Spinal cord (tissue), 10 donors: ENCODE results near the gene SERPINB7. TPM values are rescaled to one million over a fixed set of nuclear protein-coding genes. Genes with fewer than 3 reads are reported as not detected.

Experiments used
- DNase-seq, 6 donors: peaks; one replicate each; pipeline versions ENCODE4 v3.0.0 to v3.0.0-alpha.2; 2013 to 2015; ENCODE audit warnings: low spot score in 6 of 6, low read depth in 4 of 6
- H3K27ac ChIP-seq: one replicate; pipeline ENCODE4 v1.5.1; 2013; ENCODE audit warnings: low read depth, low read length, control low read depth
- H3K27me3 ChIP-seq: one replicate; pipeline ENCODE4 v1.6.1; 2013; ENCODE audit warnings: low read length; ENCODE audit not compliant: control insufficient read depth, insufficient read depth
- H3K36me3 ChIP-seq: one replicate; pipeline ENCODE4 v1.6.1; 2013; ENCODE audit warnings: low read length; ENCODE audit not compliant: control insufficient read depth, insufficient read depth
- H3K4me1 ChIP-seq: one replicate; pipeline ENCODE4 v1.6.1; 2013; ENCODE audit warnings: low read length; ENCODE audit not compliant: control insufficient read depth, insufficient read depth
- H3K4me3 ChIP-seq: one replicate; pipeline ENCODE4 v1.5.1; 2013; ENCODE audit warnings: low read depth, low read length, control low read depth
- H3K9me3 ChIP-seq: one replicate; pipeline ENCODE4 v1.6.1; 2013; ENCODE audit warnings: low read length; ENCODE audit not compliant: control insufficient read depth, insufficient read depth
- WGBS: methylation state at CpG from one replicate; pipeline ENCODE4 v1.1.5; 2013; ENCODE audit warnings: missing lambda C conversion rate; ENCODE audit not compliant: insufficient coverage; 5-methylcytosine and 5-hydroxymethylcytosine counted together
- long read RNA-seq, 4 donors: transcript quantifications; one replicate each; lab custom pipeline, GENCODE V29; 2026
- polyA plus RNA-seq, 2 donors: library from polyadenylated mRNA; unstranded; fragments of 120-200 nt; gene quantifications; one replicate each; pipeline ENCODE4 v1.2.1, GENCODE V29; 2013; ENCODE audit not compliant: insufficient read length in 2 of 2
- total RNA-seq, 2 donors: library from RNA; depleted of rRNA in 1 of 2; stranded (reverse); fragments of 120-200 nt in 1 of 2; fragments of >200 nt in 1 of 2; gene quantifications; one replicate each; pipeline versions ENCODE4 v1.2.3 to v1.2.4, GENCODE V29; 2013 to 2014
- donor health status: healthy.

SERPINB7 gene, protein sequence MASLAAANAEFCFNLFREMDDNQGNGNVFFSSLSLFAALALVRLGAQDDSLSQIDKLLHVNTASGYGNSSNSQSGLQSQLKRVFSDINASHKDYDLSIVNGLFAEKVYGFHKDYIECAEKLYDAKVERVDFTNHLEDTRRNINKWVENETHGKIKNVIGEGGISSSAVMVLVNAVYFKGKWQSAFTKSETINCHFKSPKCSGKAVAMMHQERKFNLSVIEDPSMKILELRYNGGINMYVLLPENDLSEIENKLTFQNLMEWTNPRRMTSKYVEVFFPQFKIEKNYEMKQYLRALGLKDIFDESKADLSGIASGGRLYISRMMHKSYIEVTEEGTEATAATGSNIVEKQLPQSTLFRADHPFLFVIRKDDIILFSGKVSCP
- total RNA-seq (not detected), polyA plus RNA-seq (not detected)
- long read RNA-seq, donor 1, result 0 reads
- long read RNA-seq, donor 2, result 0 reads
- long read RNA-seq, donor 3, result 0 reads
- long read RNA-seq, donor 4, result 0 reads

DNA sequence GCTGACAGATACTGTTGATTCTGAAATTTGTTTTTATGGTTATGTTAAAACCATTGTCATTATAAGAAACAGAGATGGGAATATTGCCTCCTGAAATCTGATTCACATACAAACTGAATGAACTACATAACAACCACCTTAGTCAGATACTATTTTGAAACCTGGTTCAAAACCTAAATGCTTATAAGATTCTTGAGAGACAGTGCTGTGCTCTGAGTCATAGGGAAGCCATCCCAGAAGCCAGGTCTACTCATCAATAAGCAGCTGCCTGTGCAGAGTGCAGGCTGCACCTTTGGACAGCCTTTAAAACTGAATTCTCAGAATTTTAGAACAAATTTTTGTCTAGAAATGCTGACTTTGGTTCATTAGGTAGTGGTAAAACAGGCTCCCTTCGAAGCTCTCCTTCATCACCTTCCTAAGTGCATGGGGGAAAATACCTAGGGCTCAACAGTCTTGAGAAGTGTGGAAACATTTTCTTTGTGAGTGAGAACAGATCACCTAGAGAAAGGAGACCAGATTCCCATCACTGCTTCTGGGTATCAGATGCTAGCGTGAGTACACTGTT, at the start of gene SERPINB7:
Gene SERPINB7 (plus strand): TSS at position 253 of the 565 bp plus-strand sequence. CDS start 6,955 bp downstream, outside the sequence.
- Histone ChIP-seq H3K4me3 (no peak within 1 kb of the TSS), H3K27me3 (no peaks in the 10 kb centered on the region), H3K9me3 (no peaks in the 10 kb centered on the region), H3K4me1 (no peaks in the 10 kb centered on the region), H3K27ac (no peak within 1 kb of the TSS), H3K36me3 (no peaks in the 10 kb centered on the region)
- WGBS, result no CpG with 5 or more reads among the region's 2 CpGs
- no peak for DNase-seq

DNA sequence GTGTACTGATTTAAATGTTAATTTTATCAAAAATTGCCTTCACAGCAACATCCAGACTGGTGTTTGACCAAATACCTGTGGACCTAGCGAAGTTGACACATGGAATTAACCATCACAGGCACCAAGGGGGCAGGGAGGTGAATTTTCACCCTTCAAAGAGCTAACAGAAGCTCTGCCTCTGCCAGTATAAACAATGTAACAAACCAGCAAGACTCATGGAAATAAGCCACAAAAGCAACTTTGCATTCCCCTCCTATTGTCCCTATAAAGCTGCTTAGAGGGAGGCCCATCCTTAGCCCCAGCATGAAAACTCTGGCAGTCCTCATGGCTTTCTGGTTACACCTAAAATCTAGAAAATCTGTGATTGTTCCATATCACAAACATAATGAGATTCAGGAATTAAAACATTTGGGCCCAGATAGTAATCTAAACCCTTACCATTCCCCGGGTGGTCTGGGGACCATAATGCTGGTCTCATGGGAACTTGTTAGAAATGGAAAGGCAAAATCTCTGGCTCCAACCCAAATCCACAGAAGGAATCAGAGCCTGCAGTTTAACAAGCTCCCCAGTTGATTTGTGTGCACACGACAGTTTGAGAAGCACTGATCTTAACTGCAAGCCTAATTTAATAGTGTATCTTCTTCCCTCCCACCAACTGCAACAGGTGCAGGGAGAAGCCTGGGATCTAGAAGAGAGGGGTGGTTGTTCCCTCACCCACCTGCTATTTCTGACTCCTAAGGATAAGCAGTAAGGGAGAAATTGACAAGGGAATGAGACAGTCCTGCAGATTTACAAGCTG, 49.3 kb upstream of the SERPINB7 start:
- Histone ChIP-seq H3K4me3 (no peak overlapping the region), H3K27me3 (no peaks in the 10 kb centered on the region), H3K27ac (no peak overlapping the region), H3K36me3 (no peaks in the 10 kb centered on the region), H3K9me3 (no peaks in the 10 kb centered on the region), H3K4me1 (no peaks in the 10 kb centered on the region)
- 0% methylated on average over 1 of the region's 3 CpGs for WGBS
- peak in 1 of 6 donors; percentile 11 for DNase-seq

DNA sequence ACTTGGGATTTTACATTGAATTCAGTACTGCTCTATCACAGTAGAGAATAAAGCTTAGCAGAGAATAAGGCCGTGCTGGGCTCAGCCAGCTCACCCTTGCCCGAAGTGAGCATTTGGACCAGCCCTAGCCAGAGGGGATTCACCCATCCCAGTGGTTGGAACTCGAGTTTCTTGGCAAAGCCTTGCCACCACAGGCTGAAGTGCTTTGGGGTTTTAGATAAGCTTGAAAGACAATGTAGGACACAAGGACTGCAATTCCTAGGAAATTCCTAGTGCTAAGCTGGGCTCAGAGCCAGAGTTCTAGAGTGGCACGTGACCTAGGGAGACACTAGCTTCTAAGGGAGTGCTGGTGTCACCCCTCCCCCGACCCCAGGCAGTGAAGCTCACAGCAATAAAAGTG, 44.4 kb upstream of the SERPINB7 start:
- Histone ChIP-seq H3K27ac (no peak overlapping the region), H3K4me1 (no peaks in the 10 kb centered on the region), H3K4me3 (no peak overlapping the region), H3K27me3 (no peaks in the 10 kb centered on the region), H3K9me3 (no peaks in the 10 kb centered on the region), H3K36me3 (no peaks in the 10 kb centered on the region)
- no peak for DNase-seq
- 58% methylated on average over 4 of the region's 5 CpGs for WGBS

DNA sequence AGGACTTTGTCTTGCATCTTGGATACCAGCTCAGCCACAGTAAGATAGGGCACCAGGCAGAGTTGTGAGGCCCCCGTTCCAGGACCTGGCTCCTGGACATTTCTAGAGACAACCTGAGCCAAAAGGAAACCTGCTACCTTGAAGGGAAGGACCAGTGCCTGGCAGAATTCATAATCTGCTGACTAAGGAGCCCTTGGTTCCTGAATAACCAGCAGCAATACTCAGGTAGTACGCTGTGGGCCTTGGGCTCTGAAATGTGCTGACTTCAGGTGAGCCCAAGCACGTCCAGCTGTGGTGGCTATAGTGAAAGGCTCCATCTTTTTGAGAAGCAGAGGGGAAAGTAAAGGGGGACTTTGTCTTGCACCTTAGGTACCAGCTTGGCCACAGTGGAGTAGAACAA, 44.0 kb upstream of the SERPINB7 start:
- Histone ChIP-seq H3K4me3 (no peak overlapping the region), H3K4me1 (no peaks in the 10 kb centered on the region), H3K36me3 (no peaks in the 10 kb centered on the region), H3K27me3 (no peaks in the 10 kb centered on the region), H3K9me3 (no peaks in the 10 kb centered on the region), H3K27ac (no peak overlapping the region)
- 80% methylated on average over 3 of the region's 3 CpGs for WGBS
- DNase-seq, result no peak

DNA sequence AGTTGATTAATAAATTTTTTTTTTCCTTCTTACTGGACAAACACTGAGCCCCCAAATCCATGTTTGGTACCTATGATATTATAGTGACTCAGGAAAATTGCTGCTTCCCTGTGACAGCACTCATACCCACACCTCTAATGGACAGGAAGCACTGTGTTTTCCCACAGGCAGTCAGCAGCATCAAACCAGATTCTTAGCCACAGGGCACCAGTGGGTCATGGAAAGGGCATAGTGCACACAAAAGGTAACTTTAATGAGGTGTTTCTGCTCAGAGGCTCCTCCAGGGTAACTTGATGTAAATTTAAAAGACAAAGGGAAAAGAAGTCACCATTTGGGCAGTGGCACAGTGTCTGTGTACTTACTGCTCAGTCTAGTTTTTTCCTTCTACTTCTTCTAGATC, 38.3 kb upstream of the SERPINB7 start:
- no peak for DNase-seq
- Histone ChIP-seq H3K9me3 (peaks cover 2% of the 10 kb centered on the region), H3K27me3 (no peaks in the 10 kb centered on the region), H3K4me3 (no peak overlapping the region), H3K36me3 (no peaks in the 10 kb centered on the region), H3K4me1 (no peaks in the 10 kb centered on the region), H3K27ac (no peak overlapping the region)

DNA sequence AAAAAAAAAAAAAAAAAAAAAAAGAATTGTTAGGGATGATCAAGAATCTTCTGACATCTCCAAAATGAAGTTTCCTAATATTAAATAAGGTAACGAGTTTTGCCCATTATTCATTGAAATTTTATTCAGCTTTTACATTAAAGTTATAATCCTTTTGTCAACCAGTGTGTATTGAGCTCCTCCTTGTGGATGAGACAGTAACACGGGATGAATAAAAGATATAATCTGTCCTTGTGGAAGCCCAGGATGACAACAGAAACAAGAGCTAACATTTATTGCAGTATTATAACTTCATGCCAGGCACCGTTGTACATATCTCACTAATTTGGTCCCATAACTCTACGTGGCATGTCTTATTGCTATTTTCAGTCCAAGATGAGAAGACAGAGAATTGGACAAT, 33.4 kb upstream of the SERPINB7 start:
- peaks cover 2% of the 10 kb centered on the region for H3K9me3 ChIP-seq
- no peaks in the 10 kb centered on the region for H3K27me3 ChIP-seq
- H3K4me3 ChIP-seq, result no peak overlapping the region
- no peaks in the 10 kb centered on the region for H3K4me1 ChIP-seq
- no peaks in the 10 kb centered on the region for H3K36me3 ChIP-seq
- H3K27ac ChIP-seq, result no peak overlapping the region
- peak in 1 of 6 donors; percentile 4 for DNase-seq
- 93% methylated on average over 2 of the region's 4 CpGs for WGBS

DNA sequence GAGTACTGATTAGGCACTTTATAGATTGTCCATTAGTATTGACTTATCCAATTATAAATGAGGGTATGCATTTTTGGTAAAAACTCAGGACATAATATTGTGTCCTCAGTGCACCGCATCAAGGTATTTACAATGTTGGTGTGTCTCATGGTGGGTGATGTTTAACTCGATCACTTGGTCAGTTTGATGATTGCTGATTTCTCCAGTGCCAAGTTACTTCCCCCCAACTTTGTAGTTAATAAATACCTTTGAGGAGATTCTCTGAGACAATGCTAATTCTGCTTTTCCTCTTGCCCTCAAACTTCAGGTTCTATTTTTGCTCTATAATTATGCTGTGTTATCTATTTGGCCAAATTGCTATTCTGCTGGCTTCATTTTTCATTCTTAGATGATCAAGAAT, 28.2 kb upstream of the SERPINB7 start:
- no peak overlapping the region for H3K4me3 ChIP-seq

DNA sequence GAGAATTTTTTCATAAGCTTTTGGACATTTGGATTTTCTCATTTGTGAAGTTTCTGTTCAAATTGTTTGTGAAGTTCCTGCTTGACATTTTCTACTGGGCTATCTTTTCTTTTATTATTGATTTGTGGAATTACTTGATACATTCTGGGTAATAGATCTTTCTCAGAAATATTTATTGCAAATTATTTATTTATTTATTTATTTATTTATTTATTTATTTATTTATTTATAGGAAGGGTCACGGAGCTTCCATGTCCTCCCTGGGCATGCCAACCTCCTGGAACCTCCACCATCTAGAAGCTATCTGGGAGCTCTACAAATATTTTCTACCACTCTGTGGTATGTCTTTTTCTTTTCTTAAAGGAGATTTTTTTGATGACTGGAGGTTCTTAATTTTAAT, 25.7 kb upstream of the SERPINB7 start:
- no peak for DNase-seq
- Histone ChIP-seq H3K4me1 (no peaks in the 10 kb centered on the region), H3K9me3 (no peaks in the 10 kb centered on the region), H3K36me3 (no peaks in the 10 kb centered on the region), H3K27me3 (no peaks in the 10 kb centered on the region), H3K27ac (no peak overlapping the region), H3K4me3 (no peak overlapping the region)
- WGBS, result no CpG with 5 or more reads among the region's 1 CpG

More for the DNA sequence above, 28.2 kb upstream of the SERPINB7 start:
- Histone ChIP-seq H3K4me1 (no peaks in the 10 kb centered on the region), H3K36me3 (no peaks in the 10 kb centered on the region), H3K27ac (no peak overlapping the region), H3K27me3 (no peaks in the 10 kb centered on the region), H3K9me3 (no peaks in the 10 kb centered on the region)
- WGBS, result no CpG with 5 or more reads among the region's 2 CpGs
- DNase-seq, result no peak

DNA sequence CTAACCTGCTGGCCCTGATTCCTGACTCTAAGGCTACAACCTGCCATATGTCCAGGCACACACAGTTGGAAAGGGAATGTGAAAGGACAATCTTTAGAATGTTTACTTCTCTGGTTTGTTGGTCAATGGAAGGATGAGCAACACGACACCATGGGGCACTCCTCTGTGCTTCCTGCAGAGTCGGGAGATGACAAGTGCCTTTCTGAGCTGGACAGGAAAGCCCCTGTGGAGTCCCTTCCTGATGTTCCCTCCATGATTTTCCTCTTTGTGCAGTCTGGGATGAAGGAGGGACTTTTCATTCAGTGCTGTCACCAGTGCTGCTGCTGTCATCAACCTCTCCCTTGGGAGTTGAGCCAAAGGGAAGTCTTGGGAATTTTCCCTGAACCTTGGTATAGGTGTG, 22.6 kb upstream of the SERPINB7 start:
- H3K4me3 ChIP-seq, result no peak overlapping the region
- 77% methylated on average over 2 of the region's 2 CpGs for WGBS

More for the DNA sequence above, 22.6 kb upstream of the SERPINB7 start:
- Histone ChIP-seq H3K4me1 (no peaks in the 10 kb centered on the region), H3K27ac (no peak overlapping the region), H3K27me3 (no peaks in the 10 kb centered on the region), H3K36me3 (no peaks in the 10 kb centered on the region), H3K9me3 (no peaks in the 10 kb centered on the region)
- no peak for DNase-seq
